Hematopoietic multipotent progenitor cell treated with erythropoietin and hydrocortisone succinate and interleukin-3 and kit ligand, for 6 days (in vitro differentiated cells): Measurements from ENCODE around the gene MYO5B.
"Not testable (repeated sequence)": the region's sequence is repeated elsewhere in the genome, so short reads cannot be mapped to it uniquely, and the experiment has no call there.

ENCODE experiments used
- DNase-seq: peaks from one replicate; pipeline ENCODE4 v3.0.0-alpha.2; 2015

The MYO5B gene

GRCh38 chr18:49910019-49910418, 284.9 kb downstream of the MYO5B start:
- no peak for DNase-seq

GRCh38 chr18:49907346-49907929, 287.5 kb downstream of the MYO5B start:
- no peak for DNase-seq

GRCh38 chr18:49905771-49906170, 289.2 kb downstream of the MYO5B start:
- DNase-seq, result no peak

- no peak for DNase-seq
Observed at GRCh38 chr18:49904871-49905555, 289.9 kb downstream of the MYO5B start.

GRCh38 chr18:49901862-49902340, 293.0 kb downstream of the MYO5B start:
- DNase-seq, result no peak

- DNase-seq, result no peak
Observed at GRCh38 chr18:49899657-49900330, 295.2 kb downstream of the MYO5B start.

GRCh38 chr18:49898421-49898820, 296.5 kb downstream of the MYO5B start:
- peak; percentile 91 for DNase-seq

GRCh38 chr18:49894517-49895226, 300.3 kb downstream of the MYO5B start:
- no peak for DNase-seq

- DNase-seq, result no peak
Observed at GRCh38 chr18:49893036-49893435, 301.9 kb downstream of the MYO5B start.

GRCh38 chr18:49892148-49892924, 302.6 kb downstream of the MYO5B start:
- no peak for DNase-seq

- no peak for DNase-seq
Observed at GRCh38 chr18:49890041-49890440, 304.9 kb downstream of the MYO5B start.

GRCh38 chr18:49889552-49889951, 305.4 kb downstream of the MYO5B start:
- not testable (repeated sequence) for DNase-seq

GRCh38 chr18:49886891-49887764, 307.8 kb downstream of the MYO5B start:
- DNase-seq, result peak; percentile 17

- no peak for DNase-seq
Observed at GRCh38 chr18:49884959-49885358, 310.0 kb downstream of the MYO5B start.

GRCh38 chr18:49884465-49884864, 310.5 kb downstream of the MYO5B start:
- no peak for DNase-seq

- peak; percentile 27 for DNase-seq
Observed at GRCh38 chr18:49880661-49881060, 314.3 kb downstream of the MYO5B start.

GRCh38 chr18:49879271-49879580, 315.7 kb downstream of the MYO5B start:
- DNase-seq, result no peak

- no peak for DNase-seq
Observed at GRCh38 chr18:49878567-49879270, 316.2 kb downstream of the MYO5B start.

- DNase-seq, result no peak
Observed at GRCh38 chr18:49878015-49878414, 316.9 kb downstream of the MYO5B start.

GRCh38 chr18:49876536-49876935, 318.4 kb downstream of the MYO5B start:
- DNase-seq, result no peak

- DNase-seq, result no peak
Observed at GRCh38 chr18:49875783-49876182, 319.2 kb downstream of the MYO5B start.
